KMS-11 (cell line): ENCODE results near the gene MAP10.
A peak's percentile ranks its signal among the peaks of the same experiment; 100 is the strongest.

Source experiments
- H2AFZ ChIP-seq: fragments of 200-600 bp; sonication (generic); 2 replicates; pipeline ENCODE4 v1.6.1; 2016; ENCODE audit warnings: antibody characterized with exemption, mixed run types, low read depth
- H3K27ac ChIP-seq: fragments of 200-600 bp; sonication (generic); 2 replicates; pipeline ENCODE4 v1.6.1; 2016; ENCODE audit warnings: mild to moderate bottlenecking, mixed run types
- H3K27me3 ChIP-seq: fragments of 200-600 bp; sonication (generic); 2 replicates; pipeline ENCODE4 v1.6.1; 2017; ENCODE audit warnings: mild to moderate bottlenecking, low read depth, mixed run types, moderate library complexity; ENCODE audit not compliant: insufficient read depth
- H3K36me3 ChIP-seq: fragments of 200-600 bp; sonication (generic); 2 replicates; pipeline ENCODE4 v1.6.1; 2017; ENCODE audit warnings: mild to moderate bottlenecking, mixed run types; ENCODE audit not compliant: insufficient read depth
- H3K4me1 ChIP-seq: fragments of 200-600 bp; sonication (generic); 2 replicates; pipeline ENCODE4 v1.6.1; 2016; ENCODE audit warnings: mild to moderate bottlenecking, low read depth, mixed run types; ENCODE audit not compliant: poor library complexity, severe bottlenecking
- H3K4me2 ChIP-seq: fragments of 200-600 bp; sonication (generic); 2 replicates; pipeline ENCODE4 v1.7.0; 2016; ENCODE audit warnings: mild to moderate bottlenecking, mixed run types
- H3K4me3 ChIP-seq: fragments of 200-600 bp; sonication (generic); IDR thresholded peaks from 2 replicates; pipeline ENCODE4 v1.6.1; 2017; ENCODE audit warnings: low read depth, low read length, mixed read lengths; ENCODE audit not compliant: insufficient read depth
- H3K79me2 ChIP-seq: fragments of 200-600 bp; sonication (generic); 2 replicates; pipeline ENCODE4 v1.6.1; 2016; ENCODE audit warnings: low read depth, mixed run types; ENCODE audit not compliant: insufficient read depth
- H3K9ac ChIP-seq: fragments of 200-600 bp; sonication (generic); 2 replicates; pipeline ENCODE4 v1.6.1; 2016; ENCODE audit warnings: mild to moderate bottlenecking, mixed run types
- H4K20me1 ChIP-seq: fragments of 200-600 bp; sonication (generic); 2 replicates; pipeline ENCODE4 v1.6.1; 2016; ENCODE audit warnings: mild to moderate bottlenecking, mixed run types; ENCODE audit not compliant: insufficient read depth
- TF ChIP-seq, protein P1 (sequence below): fragments of 200-600 bp; sonication (generic); conservative IDR thresholded peaks from 2 replicates; pipeline ENCODE4 v1.6.1; 2017; ENCODE audit warnings: low read depth, mild to moderate bottlenecking, antibody characterized with exemption, low read length, moderate library complexity, mixed read lengths

The MAP10 gene, protein sequence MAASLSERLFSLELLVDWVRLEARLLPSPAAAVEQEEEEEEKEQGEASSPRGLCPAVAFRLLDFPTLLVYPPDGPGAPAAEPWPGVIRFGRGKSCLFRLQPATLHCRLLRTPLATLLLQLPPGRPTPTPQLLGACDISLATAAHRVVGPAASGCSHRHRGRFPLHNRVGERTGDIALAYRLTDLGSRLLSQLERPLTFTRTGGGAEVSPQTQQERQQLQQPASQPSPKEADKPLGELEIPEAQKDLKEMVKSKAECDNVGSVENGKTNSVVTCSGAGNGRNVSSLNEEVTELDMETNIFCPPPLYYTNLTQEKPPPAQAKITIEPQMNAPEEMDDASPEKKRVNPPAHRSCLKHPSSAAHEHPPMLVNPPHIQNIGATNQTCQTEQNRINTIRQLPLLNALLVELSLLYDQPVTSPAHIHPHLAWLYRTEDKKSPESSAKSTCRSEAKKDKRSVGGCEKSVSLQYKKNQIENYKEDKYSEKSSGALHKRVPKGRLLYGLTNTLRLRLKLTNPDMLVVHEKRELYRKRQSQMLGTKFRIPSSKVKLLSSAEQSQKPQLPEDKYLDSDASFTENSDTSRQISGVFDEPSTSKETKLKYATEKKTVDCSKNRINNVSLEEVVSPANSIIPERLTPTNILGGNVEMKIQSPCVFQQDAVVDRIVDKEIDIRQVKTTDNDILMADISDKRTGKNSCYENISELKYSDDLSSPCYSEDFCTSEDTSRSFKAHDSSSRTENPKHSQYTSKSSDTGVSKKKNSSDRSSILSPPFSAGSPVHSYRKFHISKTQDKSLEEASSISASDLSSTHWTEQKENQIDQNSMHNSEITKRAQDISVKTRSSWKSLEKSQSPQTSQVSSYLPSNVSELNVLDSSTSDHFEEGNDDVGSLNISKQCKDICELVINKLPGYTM

DNA sequence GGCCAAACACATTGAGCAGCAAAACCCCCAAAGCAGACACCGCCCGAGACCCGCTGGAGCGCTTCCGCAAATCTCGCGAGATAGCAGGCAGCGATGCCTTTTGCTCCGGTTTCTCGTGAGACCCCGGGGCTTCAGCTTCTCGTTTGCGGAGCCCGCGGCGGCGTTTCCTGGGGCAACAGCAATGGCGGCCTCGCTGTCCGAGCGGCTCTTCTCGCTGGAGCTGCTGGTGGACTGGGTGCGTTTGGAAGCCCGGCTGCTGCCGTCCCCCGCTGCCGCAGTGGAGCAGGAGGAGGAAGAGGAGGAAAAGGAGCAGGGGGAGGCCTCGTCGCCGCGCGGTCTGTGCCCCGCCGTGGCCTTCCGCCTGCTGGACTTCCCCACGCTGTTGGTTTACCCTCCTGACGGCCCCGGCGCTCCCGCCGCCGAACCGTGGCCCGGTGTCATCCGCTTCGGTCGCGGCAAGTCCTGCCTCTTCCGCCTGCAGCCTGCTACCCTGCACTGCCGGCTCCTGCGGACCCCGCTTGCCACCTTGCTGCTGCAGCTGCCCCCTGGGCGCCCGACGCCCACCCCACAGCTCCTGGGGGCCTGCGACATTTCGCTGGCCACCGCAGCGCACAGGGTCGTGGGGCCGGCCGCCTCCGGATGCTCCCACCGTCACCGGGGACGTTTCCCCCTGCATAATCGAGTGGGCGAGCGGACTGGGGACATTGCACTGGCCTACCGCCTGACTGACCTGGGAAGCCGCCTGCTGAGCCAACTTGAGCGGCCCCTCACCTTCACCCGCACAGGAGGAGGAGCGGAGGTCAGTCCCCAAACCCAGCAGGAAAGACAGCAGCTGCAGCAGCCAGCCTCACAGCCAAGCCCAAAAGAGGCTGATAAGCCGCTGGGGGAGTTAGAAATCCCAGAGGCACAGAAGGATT lies at the start of gene MAP10:
TSS of gene MAP10 (plus strand) at position 148 of the 917 bp plus-strand sequence. CDS start at position 182, 34 bp downstream.
- H3K4me1 ChIP-seq, result peaks cover 30% of the 10 kb centered on the region
- no peaks in the 10 kb centered on the region for H3K27me3 ChIP-seq
- H3K79me2 ChIP-seq, result no peaks in the 10 kb centered on the region
- no peaks in the 10 kb centered on the region for H3K36me3 ChIP-seq
- peak within 1 kb of the TSS; percentile 86 for H3K9ac ChIP-seq
- TF ChIP-seq, protein P1, sequence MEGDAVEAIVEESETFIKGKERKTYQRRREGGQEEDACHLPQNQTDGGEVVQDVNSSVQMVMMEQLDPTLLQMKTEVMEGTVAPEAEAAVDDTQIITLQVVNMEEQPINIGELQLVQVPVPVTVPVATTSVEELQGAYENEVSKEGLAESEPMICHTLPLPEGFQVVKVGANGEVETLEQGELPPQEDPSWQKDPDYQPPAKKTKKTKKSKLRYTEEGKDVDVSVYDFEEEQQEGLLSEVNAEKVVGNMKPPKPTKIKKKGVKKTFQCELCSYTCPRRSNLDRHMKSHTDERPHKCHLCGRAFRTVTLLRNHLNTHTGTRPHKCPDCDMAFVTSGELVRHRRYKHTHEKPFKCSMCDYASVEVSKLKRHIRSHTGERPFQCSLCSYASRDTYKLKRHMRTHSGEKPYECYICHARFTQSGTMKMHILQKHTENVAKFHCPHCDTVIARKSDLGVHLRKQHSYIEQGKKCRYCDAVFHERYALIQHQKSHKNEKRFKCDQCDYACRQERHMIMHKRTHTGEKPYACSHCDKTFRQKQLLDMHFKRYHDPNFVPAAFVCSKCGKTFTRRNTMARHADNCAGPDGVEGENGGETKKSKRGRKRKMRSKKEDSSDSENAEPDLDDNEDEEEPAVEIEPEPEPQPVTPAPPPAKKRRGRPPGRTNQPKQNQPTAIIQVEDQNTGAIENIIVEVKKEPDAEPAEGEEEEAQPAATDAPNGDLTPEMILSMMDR, result no peak
- peak within 1 kb of the TSS; percentile 85 for H2AFZ ChIP-seq
- peak within 1 kb of the TSS; percentile 50 for H3K4me2 ChIP-seq
- no peaks in the 10 kb centered on the region for H4K20me1 ChIP-seq
- peak within 1 kb of the TSS; percentile 79 for H3K4me3 ChIP-seq
- H3K27ac ChIP-seq, result peak within 1 kb of the TSS; percentile 57

DNA sequence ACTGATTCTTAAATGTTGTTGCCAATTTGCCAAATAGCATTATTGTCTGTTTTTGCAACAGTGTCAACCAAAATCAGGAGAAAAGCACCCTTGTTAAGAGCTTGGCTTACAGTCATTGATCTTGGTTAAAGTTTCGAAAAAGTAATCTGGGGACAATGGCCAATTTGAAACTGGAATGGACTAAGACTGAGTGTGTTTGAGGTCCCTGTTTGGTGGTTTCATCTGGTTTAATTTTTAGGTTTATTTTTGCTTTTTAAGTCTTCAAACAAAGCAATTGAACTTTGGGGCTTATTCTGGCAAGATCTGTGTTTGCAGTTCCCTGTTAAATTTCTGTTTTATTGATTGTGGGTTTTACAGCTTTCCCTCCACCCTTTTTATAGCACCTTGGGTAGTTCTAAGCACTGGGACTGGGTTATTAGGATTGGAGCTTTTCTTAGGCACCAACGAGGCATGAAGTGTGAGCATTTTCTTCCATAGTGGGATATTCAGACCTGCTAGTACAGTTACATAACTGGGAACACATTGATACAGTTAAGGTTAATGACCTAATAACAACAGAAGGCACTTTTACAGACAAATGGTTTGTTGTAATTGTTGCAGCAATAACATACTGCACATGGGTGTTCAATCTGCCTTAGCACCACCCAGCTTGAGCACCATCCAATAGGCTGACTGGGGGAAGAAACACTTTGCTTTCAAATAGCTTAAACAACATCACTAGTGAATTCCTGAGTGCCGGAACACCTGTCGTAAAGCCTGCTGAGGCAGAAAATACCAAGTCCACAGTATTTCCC lies 40.6 kb upstream of the MAP10 start:
- H4K20me1 ChIP-seq, result no peaks in the 10 kb centered on the region
- H3K27ac ChIP-seq, result no peak overlapping the region
- H3K27me3 ChIP-seq, result no peaks in the 10 kb centered on the region
- TF ChIP-seq, protein P1, result no peak
- H3K4me2 ChIP-seq, result no peak overlapping the region
- no peaks in the 10 kb centered on the region for H3K4me1 ChIP-seq
- H3K4me3 ChIP-seq, result no peak overlapping the region
- H2AFZ ChIP-seq, result no peak overlapping the region
- no peaks in the 10 kb centered on the region for H3K36me3 ChIP-seq
- H3K79me2 ChIP-seq, result no peaks in the 10 kb centered on the region
- no peak overlapping the region for H3K9ac ChIP-seq

DNA sequence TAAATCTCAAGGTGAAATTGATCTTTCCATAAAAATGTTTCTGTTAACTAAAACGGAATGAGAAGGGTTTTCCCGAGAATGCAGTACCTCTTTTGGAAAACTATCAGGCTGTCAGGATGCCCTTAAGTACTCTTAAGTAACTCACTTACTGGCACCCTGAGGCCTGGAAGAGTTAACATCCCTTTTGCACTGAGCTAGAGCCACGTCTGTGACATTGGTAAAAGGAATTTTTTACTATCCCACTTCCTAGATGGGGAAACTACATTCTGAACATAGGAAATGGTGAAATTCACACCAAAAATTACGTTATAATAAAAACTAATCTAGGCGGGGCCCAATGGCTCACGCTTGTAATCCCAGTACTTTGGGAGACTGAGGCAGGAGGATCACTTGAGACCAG lies 39.7 kb upstream of the MAP10 start:
- TF ChIP-seq, protein P1, result no peak
- Histone ChIP-seq H3K4me2 (no peak overlapping the region), H3K79me2 (no peaks in the 10 kb centered on the region), H3K27ac (no peak overlapping the region), H4K20me1 (no peaks in the 10 kb centered on the region), H3K27me3 (no peaks in the 10 kb centered on the region), H3K9ac (no peak overlapping the region), H3K36me3 (no peaks in the 10 kb centered on the region), H2AFZ (no peak overlapping the region), H3K4me3 (no peak overlapping the region), H3K4me1 (no peaks in the 10 kb centered on the region)
